LNCAP (cell line): ENCODE results near the gene PPP2R5C.

Experiments
- CTCF ChIP-seq: fragments of 450-650 bp; IDR thresholded peaks from 2 replicates; pipeline ENCODE4 v1.5.1; 2017; ENCODE audit warnings: mild to moderate bottlenecking

PPP2R5C gene

GRCh38 chr14:101878211-101878821, 116.8 kb downstream of the PPP2R5C start:
- no peak for TF ChIP-seq CTCF

DNA sequence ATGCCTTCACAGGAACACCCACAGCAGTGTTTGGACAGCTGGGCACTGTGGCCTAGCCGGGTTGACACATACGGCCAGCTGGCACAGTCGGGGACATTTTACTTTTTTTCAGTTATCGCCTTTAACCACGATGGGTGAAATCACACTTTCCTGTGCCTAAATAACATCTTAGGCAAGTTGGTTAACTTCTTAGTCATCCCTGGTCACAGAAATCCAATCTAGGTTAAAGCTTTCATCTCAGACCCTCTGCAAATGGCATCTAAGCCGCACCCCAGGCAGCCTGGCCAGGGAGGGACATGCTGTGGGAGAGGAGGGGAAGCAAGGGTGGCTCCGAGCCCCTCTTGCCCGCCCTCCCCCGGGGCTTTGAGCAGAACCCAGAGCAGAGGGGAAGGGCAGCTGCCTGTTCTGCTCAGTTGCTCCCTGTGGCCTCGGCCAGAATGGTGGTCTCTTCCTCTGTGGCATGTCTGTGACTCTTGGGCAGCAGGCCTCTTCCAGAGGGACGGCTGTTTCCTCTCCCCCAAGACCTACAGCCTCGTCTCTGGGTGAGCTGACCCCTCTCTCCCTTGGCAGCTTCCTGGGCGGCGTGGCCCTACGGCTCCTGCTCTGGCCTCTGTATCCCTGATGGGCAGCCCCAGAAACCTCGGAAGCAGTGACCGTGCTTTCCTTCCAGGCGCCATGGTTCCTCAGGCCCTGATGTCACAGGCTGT, 117.5 kb downstream of the PPP2R5C start:
- TF ChIP-seq CTCF: no peak

GRCh38 chr14:101879529-101880336, 118.2 kb downstream of the PPP2R5C start:
- TF ChIP-seq CTCF: no peak

DNA sequence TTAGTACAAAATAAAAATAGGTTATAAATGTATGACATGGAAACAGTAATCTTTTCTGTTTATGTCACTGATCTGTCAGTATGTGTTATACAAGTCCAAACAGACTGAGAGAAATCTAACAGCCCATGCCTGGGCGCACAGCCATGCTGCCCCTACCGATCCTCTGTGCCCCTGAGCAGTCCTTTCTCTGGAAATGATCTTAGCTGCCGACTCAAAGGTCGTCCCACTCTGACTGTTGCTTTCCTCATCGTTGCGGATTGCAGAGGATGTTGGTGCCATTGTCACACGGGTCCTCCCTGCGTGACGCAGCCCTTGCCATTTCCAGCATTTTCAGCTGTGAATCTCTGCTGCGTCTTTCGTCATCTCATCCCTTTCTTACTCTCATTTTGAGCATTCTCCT, 119.9 kb downstream of the PPP2R5C start:
- no peak for TF ChIP-seq CTCF

- no peak for TF ChIP-seq CTCF
These were observed 120.8 kb downstream of the PPP2R5C start for GRCh38 chr14:101882141-101882935.

- no peak for TF ChIP-seq CTCF
These were observed 122.8 kb downstream of the PPP2R5C start for GRCh38 chr14:101884089-101884933.
